ENCODE data around the gene ANO8.
A peak's percentile ranks its signal among the peaks of the same experiment; 100 is the strongest.

ANO8 gene

GRCh38 chr19:17347361-17347760 lies 12.7 kb upstream of the ANO8 start:
- DNase-seq = no peak

- peak; percentile 69 to 76 for DNase-seq
These were observed 11.5 kb upstream of the ANO8 start for GRCh38 chr19:17346109-17346671.

- DNase-seq = no peak
These were observed 7.2 kb upstream of the ANO8 start for GRCh38 chr19:17341845-17342244.

- no peak for DNase-seq
These were observed 6.7 kb upstream of the ANO8 start for GRCh38 chr19:17341386-17341785.

GRCh38 chr19:17340871-17341357 lies 6.3 kb upstream of the ANO8 start:
- no peak for DNase-seq

- no peak for DNase-seq
These were observed 5.7 kb upstream of the ANO8 start for GRCh38 chr19:17340302-17340870.

- peak; percentile 39 to 42 for DNase-seq
These were observed 4.6 kb upstream of the ANO8 start for GRCh38 chr19:17339088-17339741.

- no peak for DNase-seq
These were observed 3.9 kb upstream of the ANO8 start for GRCh38 chr19:17338433-17339078.

- peak in 1 of 2 experiments; percentile 25 for DNase-seq
These were observed 3.2 kb upstream of the ANO8 start for GRCh38 chr19:17337675-17338432.

- DNase-seq = peak; percentile 96
These were observed 2.4 kb upstream of the ANO8 start, which contains the start of gene GTPBP3 for GRCh38 chr19:17336872-17337674. Gene GTPBP3 (plus strand): TSS chr19:17337553. CDS start chr19:17337612, 59 bp downstream.

- DNase-seq = no peak
These were observed 920 bp upstream of the ANO8 start for GRCh38 chr19:17335575-17335974.

GRCh38 chr19:17333611-17334413 lies 843 bp downstream of the ANO8 start:
- peak; percentile 72 to 77 for DNase-seq

GRCh38 chr19:17332677-17333581 lies 1.7 kb downstream of the ANO8 start:
- no peak for DNase-seq

GRCh38 chr19:17332360-17332676 lies 2.3 kb downstream of the ANO8 start:
- no peak for DNase-seq

GRCh38 chr19:17331045-17331558 lies 3.6 kb downstream of the ANO8 start:
- no peak for DNase-seq

GRCh38 chr19:17330262-17331044 lies 4.2 kb downstream of the ANO8 start:
- no peak for DNase-seq

GRCh38 chr19:17329366-17330261 lies 5.0 kb downstream of the ANO8 start:
- DNase-seq = no peak

All from activated CD4-positive, alpha-beta T cell treated with anti-CD3 and anti-CD28 coated beads, Interleukin-2, amount 50 U/mL, for 4 hours (primary cell).